Prostate gland (tissue), 2 donors: ENCODE measurements around the gene G2E3. TPM values are rescaled to one million over a fixed set of nuclear protein-coding genes. Genes with fewer than 3 reads are reported as not detected.
"Not testable (repeated sequence)": the region's sequence is repeated elsewhere in the genome, so short reads cannot be mapped to it uniquely, and the experiment has no call there.

Source experiments
- DNase-seq: peaks from one replicate; pipeline ENCODE4 v3.0.0-alpha.2; 2019; ENCODE audit warnings: low spot score
- H3K27ac ChIP-seq, 2 donors: fragments of 200-600 bp; sonication (generic); 2 replicates each; pipeline ENCODE4 v1.5.1; 2017 to 2019
- H3K27me3 ChIP-seq: fragments of 200-600 bp; sonication (generic); replicated peaks from 2 replicates; pipeline ENCODE4 v1.5.1; 2019; ENCODE audit not compliant: insufficient read depth
- H3K36me3 ChIP-seq, 2 donors: fragments of 200-600 bp; sonication (generic); 1 replicate in 1 of 2; 2 replicates in 1 of 2; pipeline versions ENCODE4 v1.5.1 to v1.8.1; 2017 to 2019
- H3K4me1 ChIP-seq: fragments of 200-600 bp; sonication (generic); replicated peaks from 2 replicates; pipeline ENCODE4 v1.5.1; 2019
- H3K4me3 ChIP-seq, 2 donors: fragments of 200-600 bp; sonication (generic); 2 replicates each; pipeline ENCODE4 v1.5.1; 2017 to 2019
- H3K9me3 ChIP-seq: fragments of 200-600 bp; sonication (generic); 2 replicates; pipeline ENCODE4 v1.5.1; 2017
- CTCF ChIP-seq, 4 experiments: fragments of 200-600 bp in 2 of 4; fragments of 450-650 bp in 2 of 4; sonication (generic) in 2 of 4; IDR thresholded peaks; 1 replicate in 3 of 4; 2 replicates in 1 of 4; pipeline ENCODE4 v1.5.1; 2016 to 2019; ENCODE audit warnings: antibody characterized with exemption in 4 of 4, mild to moderate bottlenecking in 2 of 4, moderate library complexity in 2 of 4
- POLR2A ChIP-seq: fragments of 450-650 bp; IDR thresholded peaks from one replicate; pipeline ENCODE4 v1.6.1; 2016; ENCODE audit warnings: antibody characterized with exemption, mild to moderate bottlenecking
- POLR2AphosphoS5 ChIP-seq: sonication (generic); formaldehyde crosslinking; IDR thresholded peaks from one replicate; pipeline ENCODE4 v1.6.1; 2017; ENCODE audit warnings: antibody characterized with exemption
- WGBS: methylation state at CpG from one replicate; pipeline ENCODE4 v1.1.5; 2018; 5-methylcytosine and 5-hydroxymethylcytosine counted together
- intact Hi-C: fragments of 100-400 bp; cut with DNase I; formaldehyde crosslinking; loops from one replicate; pipeline ENCODE4 v1.14.2; 2022
- total RNA-seq, 2 donors: library from RNA; depleted of rRNA; stranded (reverse); fragments of >200 nt; gene quantifications; one replicate each; pipeline ENCODE4 v1.1.0, GENCODE V29; 2016

The G2E3 gene
- total RNA-seq, 2 donors from 2014 or later: 10.4 to 11.6 TPM

DNA sequence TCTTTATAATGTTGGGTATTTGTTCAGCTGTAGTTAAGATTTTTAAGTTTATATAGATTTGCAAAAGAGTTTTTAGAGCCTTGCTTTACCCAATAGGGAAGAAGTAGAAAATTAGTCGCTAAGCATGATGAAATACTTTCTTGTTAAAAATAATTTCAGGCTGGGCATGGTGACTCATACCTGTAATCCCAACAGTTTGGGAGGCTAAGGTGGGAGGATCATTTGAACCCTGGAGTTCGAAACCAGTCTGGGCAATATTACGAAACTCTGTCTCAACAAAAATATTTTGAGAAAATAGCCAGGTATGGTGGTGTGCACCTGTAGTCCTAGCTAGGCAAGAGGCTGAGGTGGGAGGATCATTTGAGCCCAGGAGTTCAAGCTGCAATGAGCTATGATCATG lies 44.4 kb downstream of the G2E3 start:
- Histone ChIP-seq H3K27me3 (no peaks in the 10 kb centered on the region), H3K27ac (no peak overlapping the region), H3K36me3 (no peaks in the 10 kb centered on the region), H3K4me1 (no peaks in the 10 kb centered on the region), H3K4me3 (no peak overlapping the region), H3K9me3 (no peaks in the 10 kb centered on the region)
- intact Hi-C loops: no loop called here
- DNase-seq: no peak
- no peak for TF ChIP-seq CTCF (IDR thresholded peaks at IDR 0.05)
- TF ChIP-seq POLR2A: no peak
- TF ChIP-seq POLR2AphosphoS5: no peak
- WGBS: 97% methylated on average over 3 of the region's 3 CpGs

- H3K9me3 ChIP-seq, DNase-seq, intact Hi-C loops, H3K4me1 ChIP-seq, H3K36me3 ChIP-seq, H3K27ac ChIP-seq, H3K4me3 ChIP-seq, H3K27me3 ChIP-seq: not testable (repeated sequence)
- WGBS: 97% methylated on average over 8 of the region's 8 CpGs
Observed at GRCh38 chr14:30604696-30605095, 45.7 kb downstream of the G2E3 start.

GRCh38 chr14:30607156-30607780 lies 48.3 kb downstream of the G2E3 start:
- no peaks in the 10 kb centered on the region for H3K36me3 ChIP-seq
- DNase-seq: no peak
- H3K27ac ChIP-seq: no peak overlapping the region
- TF ChIP-seq POLR2AphosphoS5 (no peak), CTCF (IDR thresholded peaks at IDR 0.05) (no peak), POLR2A (no peak)
- 94% methylated on average over 1 of the region's 1 CpG for WGBS
- H3K4me1 ChIP-seq: no peaks in the 10 kb centered on the region
- no peak overlapping the region for H3K4me3 ChIP-seq
- no peaks in the 10 kb centered on the region for H3K27me3 ChIP-seq
- no peaks in the 10 kb centered on the region for H3K9me3 ChIP-seq
- intact Hi-C loops: no loop called here

DNA sequence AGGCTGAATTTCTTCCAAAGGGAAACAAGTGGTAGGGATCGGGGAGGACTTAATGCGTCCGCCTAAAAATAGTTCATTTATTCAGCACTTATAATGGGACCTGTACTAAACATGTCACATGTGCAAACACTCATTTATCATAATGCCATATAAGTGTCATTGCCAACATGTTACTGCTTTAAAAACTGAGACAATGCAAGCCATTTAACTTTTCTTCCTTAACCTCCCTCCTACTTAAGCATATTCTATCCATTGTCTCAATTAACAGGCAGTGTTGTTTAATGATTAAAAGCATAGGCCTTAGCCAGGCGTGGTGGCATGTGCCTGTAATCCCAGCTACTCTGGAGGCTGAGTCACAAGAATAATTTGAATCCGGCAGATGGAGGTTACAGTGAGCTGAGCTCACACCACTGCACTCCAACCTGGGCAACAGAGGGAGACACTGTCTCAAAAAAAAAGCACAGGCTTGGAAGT lies 49.6 kb downstream of the G2E3 start:
- TF ChIP-seq CTCF (IDR thresholded peaks at IDR 0.05) (no peak), POLR2A (no peak), POLR2AphosphoS5 (no peak)
- Histone ChIP-seq H3K4me1 (no peaks in the 10 kb centered on the region), H3K36me3 (no peaks in the 10 kb centered on the region), H3K27ac (no peak overlapping the region), H3K4me3 (no peak overlapping the region), H3K9me3 (no peaks in the 10 kb centered on the region), H3K27me3 (no peaks in the 10 kb centered on the region)
- no peak for DNase-seq
- intact Hi-C loops: no loop called here
- WGBS: 72% methylated on average over 5 of the region's 5 CpGs

DNA sequence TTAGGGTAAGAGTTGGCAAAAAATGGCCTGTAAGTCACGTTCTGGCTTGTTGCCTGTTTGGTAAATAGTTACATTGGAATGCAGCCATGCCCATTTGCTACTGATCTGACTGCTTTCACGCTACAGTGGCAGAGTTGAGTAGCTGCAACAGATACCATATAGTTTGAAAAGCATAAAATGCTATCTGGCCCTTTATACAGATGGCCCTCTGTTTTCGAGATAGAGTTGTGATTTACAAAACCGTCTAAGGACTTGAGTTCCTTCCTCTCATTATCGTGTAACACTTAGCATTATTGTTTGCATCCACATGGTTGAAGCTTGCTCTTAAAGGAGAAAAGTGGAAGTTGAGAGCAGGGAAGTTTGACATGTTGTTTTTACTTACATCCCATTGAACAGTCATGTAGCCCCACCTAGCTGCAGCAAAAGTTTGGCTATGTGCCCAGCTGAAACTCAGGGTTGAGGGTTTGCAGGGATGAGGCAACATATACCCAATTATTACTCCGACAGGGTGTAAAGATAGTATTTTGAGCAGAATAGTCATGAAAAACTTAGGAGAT lies 51.9 kb downstream of the G2E3 start:
- no peaks in the 10 kb centered on the region for H3K9me3 ChIP-seq
- no peaks in the 10 kb centered on the region for H3K27me3 ChIP-seq
- peak; percentile 55 for DNase-seq
- no peak overlapping the region for H3K27ac ChIP-seq
- H3K4me1 ChIP-seq: no peaks in the 10 kb centered on the region
- intact Hi-C loops: no loop called here
- no peak overlapping the region for H3K4me3 ChIP-seq
- no peaks in the 10 kb centered on the region for H3K36me3 ChIP-seq
- 45% methylated on average over 6 of the region's 6 CpGs for WGBS
- TF ChIP-seq POLR2A (no peak), CTCF (IDR thresholded peaks at IDR 0.05) (peak in 2 of 4 experiments; percentile 10 to 20), POLR2AphosphoS5 (peak; percentile 26)
